Heart right ventricle (tissue), 16 donors: ENCODE data around the gene ANO9. TPM values are rescaled to one million over a fixed set of nuclear protein-coding genes. Genes with fewer than 3 reads are reported as not detected.

ENCODE experiments used
- ATAC-seq, 8 donors: fragments of 200-7000 bp; cut with Tn5 transposase; one replicate each; pipeline ENCODE4 v1.9.1; 2020; ENCODE audit warnings: mild to moderate bottlenecking in 8 of 8, moderate library complexity in 8 of 8, moderate number of reproducible peaks in 1 of 8
- DNase-seq, 2 donors: peaks; one replicate each; pipeline ENCODE4 v3.0.0-alpha.2; 2020
- H3K27ac ChIP-seq, 10 donors: fragments of 200-600 bp; sonication (generic) in 2 of 10; one replicate each; pipeline versions ENCODE4 v1.5.0 to v1.8.0; 2020 to 2022; ENCODE audit warnings: mild to moderate bottlenecking in 3 of 10
- H3K27me3 ChIP-seq, 7 donors: fragments of 200-600 bp; one replicate each; pipeline ENCODE4 v1.8.0; 2021 to 2022; ENCODE audit warnings: mild to moderate bottlenecking in 2 of 7
- H3K36me3 ChIP-seq, 9 donors: fragments of 200-600 bp; sonication (generic) in 1 of 9; one replicate each; pipeline versions ENCODE4 v1.5.0 to v1.8.0; 2020 to 2022; ENCODE audit warnings: mild to moderate bottlenecking in 2 of 9
- H3K4me1 ChIP-seq, 9 donors: fragments of 200-600 bp; sonication (generic) in 1 of 9; one replicate each; pipeline versions ENCODE4 v1.5.0 to v1.8.0; 2020 to 2022; ENCODE audit warnings: mild to moderate bottlenecking in 4 of 9
- H3K4me3 ChIP-seq, 10 donors: fragments of 200-600 bp; sonication (generic) in 2 of 10; one replicate each; pipeline versions ENCODE4 v1.5.0 to v1.8.0; 2020 to 2022; ENCODE audit warnings: mild to moderate bottlenecking in 7 of 10, moderate library complexity in 2 of 10
- H3K9me3 ChIP-seq, 11 donors: fragments of 200-600 bp in 10 of 11; sonication (generic) in 2 of 11; one replicate each; pipeline versions ENCODE4 v1.5.0 to v1.8.0; 2013 to 2022; ENCODE audit warnings: mild to moderate bottlenecking in 2 of 11, control low read depth in 1 of 11, moderate library complexity in 1 of 11
- CTCF ChIP-seq, 9 donors: fragments of 200-600 bp; sonication (generic) in 2 of 9; IDR thresholded peaks; one replicate each; pipeline versions ENCODE4 v1.5.0 to v1.8.0; 2021 to 2022; ENCODE audit warnings: antibody characterized with exemption in 9 of 9, mild to moderate bottlenecking in 5 of 9, moderate library complexity in 1 of 9
- WGBS, 2 donors: extraction: QIAGEN DNeasy Blood & Tissue Kit; methylation state at CpG; one replicate each; pipeline ENCODE4 v1.1.7; 2013; ENCODE audit warnings: inconsistent platforms in 1 of 2; 5-methylcytosine and 5-hydroxymethylcytosine counted together
- intact Hi-C, 10 donors: fragments of 100-400 bp; cut with DNase I; formaldehyde crosslinking; loops; one replicate each; pipeline versions ENCODE4 v1.11.1 to v1.14.2; 2022
- polyA plus RNA-seq, 2 donors: library from polyadenylated mRNA; stranded (reverse); fragments of 200-250 nt; gene quantifications; one replicate each; pipeline ENCODE4 v1.2.3, GENCODE V29; 2013
- total RNA-seq, 10 donors: library from RNA; stranded (reverse); fragmentation: NEBNext Ultra II Directional in 3 of 10; extraction: Animal tissue kit (Norgen Biotek cat#: 25700) in 3 of 10; gene quantifications; one replicate each; pipeline versions ENCODE4 v1.2.1 to v1.2.4, GENCODE V29; 2021 to 2023
- donor health status: Arrhythmogenic right ventricular cardiomyopathy.
- donor health status: ischemic (EF 13 %, LVEDD 7.1; RV severe dilation, severe dysfunction).
- donor health status: healthy with polysubstance abuse.
- donor health status: DM: no; HTN: yes; CAD: no.
- donor health status: DM: no; HTN: no; CAD: no.
- donor health status: ischemic (EF 25% LVEDD 6.9; RV normal size, moderate dysfunction).
- donor health status: ischemic (EF 25% LVEDD 5.7; RV mildly dilated, moderate dysfunction).
- donor health status: healthy.
- donor health status: DM: yes; HTN: yes; CAD: no.
- donor health status: Ischemic cardiomyopathy.
- donor health status: ischemic (EF 35%, LVEDD 5.7; RV mildly dilated, moderate dysfunction).
- donor health status: nonischemic (EF 11% LVEDD 7.7; RV severe dilation, severe dysfunction).
- donor health status: DM: yes; HTN: yes; CAD: no.
- donor health status: PGD.
- donor health status: ischemic (EF 29% LVEDD 5.4; RV normal size, mild dysfunction).
- donor health status: nonischemic (EF 23%, LVEDD 6.1; RV moderate dilation, normal function).

ANO9 gene
- total and polyA plus RNA-seq, 12 donors, result 0.05 to 2.3 (median 0.19) TPM; not detected in 4

GRCh38 chr11:446891-447290 lies 5.1 kb upstream of the ANO9 start:
- Histone ChIP-seq H3K4me1 (peaks cover 20 to 39% (median 29%) of the 10 kb centered on the region in 9 donors), H3K9me3 (no peaks in the 10 kb centered on the region), H3K27me3 (peaks cover 4 to 14% (median 11%) of the 10 kb centered on the region in 7 donors), H3K27ac (no peak overlapping the region), H3K36me3 (peaks cover 0 to 3% (median 0%) of the 10 kb centered on the region in 9 donors), H3K4me3 (no peak overlapping the region)
- ATAC-seq, result no peak
- WGBS, 2 donors, result 74 to 77% methylated on average over 7 of the region's 7 CpGs
- intact Hi-C loops, result loop anchor here in 4 of 10 donors (5.0 to 10.0 kb wide), 3 partner anchors 40 to 82 kb away; partner anchors contain the start of gene B4GALNT4 (in 1 of the 4)
- no peak for TF ChIP-seq CTCF (IDR thresholded peaks at IDR 0.05)
- no peak for DNase-seq

GRCh38 chr11:445765-446588 lies 4.2 kb upstream of the ANO9 start:
- no peak for TF ChIP-seq CTCF (IDR thresholded peaks at IDR 0.05)
- WGBS, 2 donors, result 67 to 70% methylated on average over 20 of the region's 20 CpGs
- no peak for ATAC-seq
- Histone ChIP-seq H3K9me3 (no peaks in the 10 kb centered on the region), H3K27ac (no peak overlapping the region), H3K4me3 (no peak overlapping the region), H3K36me3 (peaks cover 0 to 3% (median 0%) of the 10 kb centered on the region in 9 donors), H3K27me3 (peaks cover 4 to 23% (median 20%) of the 10 kb centered on the region in 7 donors), H3K4me1 (peaks cover 13 to 36% (median 20%) of the 10 kb centered on the region in 9 donors)
- no peak for DNase-seq
- intact Hi-C loops, result loop anchor here in 4 of 10 donors (5.0 to 10.0 kb wide), 3 partner anchors 39 to 81 kb away; partner anchors contain the start of gene B4GALNT4 (in 1 of the 4)

- Histone ChIP-seq H3K27me3 (peaks cover 4 to 36% (median 28%) of the 10 kb centered on the region in 7 donors), H3K27ac (no peak overlapping the region), H3K4me1 (peaks cover 11 to 32% (median 14%) of the 10 kb centered on the region in 9 donors), H3K9me3 (no peaks in the 10 kb centered on the region), H3K4me3 (no peak overlapping the region), H3K36me3 (no peaks in the 10 kb centered on the region)
- intact Hi-C loops, result loop anchor here in 4 of 10 donors (5.0 to 10.0 kb wide), 3 partner anchors 37 to 80 kb away; partner anchors contain the start of gene B4GALNT4 (in 1 of the 4)
- TF ChIP-seq CTCF (IDR thresholded peaks at IDR 0.05), result no peak
- DNase-seq, result no peak
- WGBS, 2 donors, result 31 to 40% methylated on average over 12 of the region's 12 CpGs
- peak in 1 of 8 donors; percentile 9 for ATAC-seq
Observed at GRCh38 chr11:444396-445144, 2.8 kb upstream of the ANO9 start.
